Measurements from ENCODE around the gene DMKN.

Gene DMKN

GRCh38 chr19:35549174-35549788 lies 35.8 kb upstream of the DMKN start:
- peak; percentile 61 for DNase-seq (ENCODE audit: low read depth)

- DNase-seq (ENCODE audit: low read depth), result no peak
Measured at GRCh38 chr19:35546532-35546931, 33.1 kb upstream of the DMKN start.

- no peak for DNase-seq (ENCODE audit: low read depth)
Measured at GRCh38 chr19:35545855-35546381, 32.5 kb upstream of the DMKN start.

GRCh38 chr19:35545001-35545854 lies 31.8 kb upstream of the DMKN start, which contains the start of gene TMEM147:
TSS of gene TMEM147 (plus strand) at chr19:35545626. CDS start at chr19:35545740, 114 bp downstream.
- peak; percentile 75 for DNase-seq (ENCODE audit: low read depth)

GRCh38 chr19:35544110-35544802 lies 30.8 kb upstream of the DMKN start:
- no peak for DNase-seq (ENCODE audit: low read depth)

- DNase-seq (ENCODE audit: low read depth), result no peak
Measured at GRCh38 chr19:35543280-35544109, 30.0 kb upstream of the DMKN start.

GRCh38 chr19:35542209-35542608 lies 28.8 kb upstream of the DMKN start:
- no peak for DNase-seq (ENCODE audit: low read depth)

- no peak for DNase-seq (ENCODE audit: low read depth)
Measured at GRCh38 chr19:35540356-35540927, 27.0 kb upstream of the DMKN start.

- no peak for DNase-seq (ENCODE audit: low read depth)
Measured at GRCh38 chr19:35539850-35540249, 26.4 kb upstream of the DMKN start.

GRCh38 chr19:35539314-35539713 lies 25.9 kb upstream of the DMKN start:
- DNase-seq (ENCODE audit: low read depth), result no peak

- DNase-seq (ENCODE audit: low read depth), result no peak
Measured at GRCh38 chr19:35534803-35535480, 21.5 kb upstream of the DMKN start.

GRCh38 chr19:35533822-35534392 lies 20.5 kb upstream of the DMKN start:
- DNase-seq (ENCODE audit: low read depth), result no peak

- DNase-seq (ENCODE audit: low read depth), result no peak
Measured at GRCh38 chr19:35533201-35533821, 19.9 kb upstream of the DMKN start, which contains the start of gene GAPDHS. TSS of gene GAPDHS (plus strand) at chr19:35533456. CDS start at chr19:35533528, 72 bp downstream.

- DNase-seq (ENCODE audit: low read depth), result no peak
Measured at GRCh38 chr19:35531291-35531690, 17.8 kb upstream of the DMKN start.

GRCh38 chr19:35529241-35530218 lies 16.1 kb upstream of the DMKN start:
- no peak for DNase-seq (ENCODE audit: low read depth)

- DNase-seq (ENCODE audit: low read depth), result no peak
Measured at GRCh38 chr19:35528218-35529038, 15.0 kb upstream of the DMKN start, which contains the start of gene SBSN. TSS of gene SBSN (minus strand) at chr19:35528311. CDS start at chr19:35528281, 30 bp downstream.

- DNase-seq (ENCODE audit: low read depth), result no peak
Measured at GRCh38 chr19:35525873-35526272, 12.4 kb upstream of the DMKN start.
